ENCODE measurements around the gene ZSWIM4. TPM values are rescaled to one million over a fixed set of nuclear protein-coding genes. Genes with fewer than 3 reads are reported as not detected.

ZSWIM4 gene
- total RNA-seq, 1 experiment from 2014 or later = 2.7 TPM

GRCh38 chr19:13872695-13873389 lies 77.6 kb downstream of the ZSWIM4 start:
- DNase-seq (ENCODE audit: low read depth) = no peak

GRCh38 chr19:13873834-13874515 lies 78.7 kb downstream of the ZSWIM4 start:
- DNase-seq (ENCODE audit: low read depth) = no peak

- no peak for DNase-seq (ENCODE audit: low read depth)
Measured at GRCh38 chr19:13875824-13876223, 80.6 kb downstream of the ZSWIM4 start.

GRCh38 chr19:13876834-13877233 lies 81.6 kb downstream of the ZSWIM4 start, which contains the start of gene NANOS3:
Gene NANOS3 (plus strand): TSS chr19:13877134. CDS start chr19:13877249, 115 bp downstream.
- DNase-seq (ENCODE audit: low read depth) = no peak

- DNase-seq (ENCODE audit: low read depth) = no peak
Measured at GRCh38 chr19:13877303-13877702, 82.1 kb downstream of the ZSWIM4 start.

GRCh38 chr19:13880059-13881043 lies 85.1 kb downstream of the ZSWIM4 start:
- DNase-seq (ENCODE audit: low read depth) = peak; percentile 93

GRCh38 chr19:13881251-13881691 lies 86.0 kb downstream of the ZSWIM4 start:
- DNase-seq (ENCODE audit: low read depth) = peak; percentile 47

Other genes starting within 250 kb of the ZSWIM4 start
- 38.7 and 50.3 TPM in 2 replicates for gene MRI1, start 30.9 kb upstream of the ZSWIM4 start, total RNA-seq (2014; rRNA removed)
- gene C19orf53, start 21.0 kb upstream of the ZSWIM4 start, total RNA-seq (2014; rRNA removed) = 172 and 183 TPM in 2 replicates
- gene NANOS3, start 81.7 kb downstream of the ZSWIM4 start, total RNA-seq (2014; rRNA removed) = not detected in 2 replicates
- gene BRME1, start 110.7 kb downstream of the ZSWIM4 start, total RNA-seq (2014; rRNA removed) = 1.1 and 1.7 TPM in 2 replicates
- 19.2 and 21.0 TPM in 2 replicates for gene CC2D1A, start 110.8 kb downstream of the ZSWIM4 start, total RNA-seq (2014; rRNA removed)
- gene PODNL1, start 143.0 kb downstream of the ZSWIM4 start, total RNA-seq (2014; rRNA removed) = 2.1 and 5.2 TPM in 2 replicates
- gene DCAF15, start 157.1 kb downstream of the ZSWIM4 start, total RNA-seq (2014; rRNA removed) = 28.8 and 30.2 TPM in 2 replicates
- gene RFX1, start 210.9 kb downstream of the ZSWIM4 start, total RNA-seq (2014; rRNA removed) = 2.2 and 2.5 TPM in 2 replicates
- not detected in 2 replicates for gene RLN3, start 232.7 kb downstream of the ZSWIM4 start, total RNA-seq (2014; rRNA removed)
- gene IL27RA, start 236.3 kb downstream of the ZSWIM4 start, total RNA-seq (2014; rRNA removed) = 0.29 and 0.32 TPM in 2 replicates